Transverse colon (tissue), 3 donors: Measurements from ENCODE around the gene MTG2.

Source experiments
- CTCF ChIP-seq, 5 experiments: fragments of 200-600 bp in 3 of 5; fragments of 450-650 bp in 2 of 5; sonication (generic) in 3 of 5; IDR thresholded peaks; 1 replicate in 2 of 5; 2 replicates in 3 of 5; pipeline ENCODE4 v1.5.1; 2016 to 2017; ENCODE audit warnings: antibody characterized with exemption in 5 of 5, inconsistent platforms in 3 of 5, mild to moderate bottlenecking in 2 of 5, moderate library complexity in 1 of 5
- POLR2A ChIP-seq: fragments of 450-650 bp; IDR thresholded peaks from one replicate; pipeline ENCODE4 v1.6.1; 2016; ENCODE audit warnings: antibody characterized with exemption, mild to moderate bottlenecking, moderate library complexity

- no peak for TF ChIP-seq CTCF (IDR thresholded peaks at IDR 0.05)
- TF ChIP-seq POLR2A: no peak
These were observed 52.9 kb downstream of the MTG2 start for GRCh38 chr20:62235777-62236157.
